Stomach (tissue), 9 donors: ENCODE data around the gene SLAMF9. TPM values are rescaled to one million over a fixed set of nuclear protein-coding genes. Genes with fewer than 3 reads are reported as not detected.

Experiments
- DNase-seq, 2 donors: peaks; one replicate each; pipeline versions ENCODE4 v3.0.0 to v3.0.0-alpha.2; 2013 to 2019
- H3K27ac ChIP-seq, 5 donors: fragments of 200-600 bp in 4 of 5; sonication (generic) in 4 of 5; one replicate each; pipeline ENCODE4 v1.5.1; 2013 to 2019; ENCODE audit warnings: mild to moderate bottlenecking in 1 of 5, moderate library complexity in 1 of 5
- H3K27me3 ChIP-seq, 3 donors: fragments of 200-600 bp; sonication (generic); one replicate each; pipeline ENCODE4 v1.5.1; 2017 to 2019; ENCODE audit warnings: mixed run types in 1 of 3
- H3K36me3 ChIP-seq, 4 donors: fragments of 200-600 bp; sonication (generic); 1 replicate in 3 of 4; 2 replicates in 1 of 4; pipeline ENCODE4 v1.5.1; 2016 to 2019
- H3K4me1 ChIP-seq, 4 donors: fragments of 200-600 bp; sonication (generic); one replicate each; pipeline ENCODE4 v1.5.1; 2016 to 2019
- H3K4me3 ChIP-seq, 4 donors: fragments of 200-600 bp; sonication (generic) in 3 of 4; one replicate each; pipeline ENCODE4 v1.5.1; 2016 to 2019; ENCODE audit warnings: mild to moderate bottlenecking in 1 of 4
- H3K9me3 ChIP-seq, 4 donors: fragments of 200-600 bp; sonication (generic); one replicate each; pipeline ENCODE4 v1.5.1; 2016 to 2019
- CTCF ChIP-seq, 7 experiments: fragments of 450-650 bp in 4 of 7; fragments of 200-600 bp in 3 of 7; sonication (generic) in 3 of 7; IDR thresholded peaks; one replicate each; pipeline ENCODE4 v1.5.1; 2016 to 2019; ENCODE audit warnings: antibody characterized with exemption in 7 of 7, control low read depth in 2 of 7, mild to moderate bottlenecking in 1 of 7
- EP300 ChIP-seq: sonication (generic); formaldehyde crosslinking; IDR thresholded peaks from one replicate; pipeline ENCODE4 v1.6.1; 2017; ENCODE audit warnings: antibody characterized with exemption
- POLR2A ChIP-seq, 4 donors: fragments of 450-650 bp; IDR thresholded peaks; one replicate each; pipeline ENCODE4 v1.6.1; 2016; ENCODE audit warnings: antibody characterized with exemption in 4 of 4, control low read depth in 2 of 4, mild to moderate bottlenecking in 1 of 4, moderate library complexity in 1 of 4
- POLR2AphosphoS5 ChIP-seq, 3 donors: sonication (generic); formaldehyde crosslinking; IDR thresholded peaks; one replicate each; pipeline ENCODE4 v1.6.1; 2016; ENCODE audit warnings: antibody characterized with exemption in 3 of 3
- WGBS, 5 donors: extraction: QIAGEN DNeasy Blood & Tissue Kit in 3 of 5; methylation state at CpG; one replicate each; pipeline versions ENCODE4 v1.1.5 to v1.1.7; 2013 to 2018; 5-methylcytosine and 5-hydroxymethylcytosine counted together
- intact Hi-C: fragments of 100-400 bp; cut with DNase I; formaldehyde crosslinking; loops from one replicate; pipeline ENCODE4 v1.15.1; 2023; ENCODE audit warnings: low total_unique reads
- polyA plus RNA-seq, 3 donors: library from polyadenylated mRNA; stranded (reverse); fragments of 200-250 nt; gene quantifications; one replicate each; pipeline ENCODE4 v1.2.3, GENCODE V29; 2013
- total RNA-seq, 5 donors: library from RNA; depleted of rRNA; stranded (reverse); fragments of >200 nt; gene quantifications; one replicate each; pipeline versions ENCODE4 v1.1.0 to v1.2.3, GENCODE V29; 2014 to 2016
- donor health status: healthy with polysubstance abuse.
- donor health status: Bipolar disorder and iron deficiency.
- donor health status: healthy.

SLAMF9 gene
- total and polyA plus RNA-seq, 8 donors = 0.87 TPM; not detected in 7

GRCh38 chr1:159920651-159921050, 33.4 kb downstream of the SLAMF9 start:
- H3K4me1 ChIP-seq = peaks cover 63 to 89% (median 80%) of the 10 kb centered on the region in 4 donors
- WGBS, 5 donors = 56 to 73% (median 60%) methylated on average over 1 of the region's 1 CpG

GRCh38 chr1:159920202-159920601, 33.8 kb downstream of the SLAMF9 start:
- Histone ChIP-seq H3K27me3 (no peaks in the 10 kb centered on the region), H3K4me3 (no peak overlapping the region), H3K9me3 (no peaks in the 10 kb centered on the region), H3K36me3 (peaks cover 29 to 53% (median 39%) of the 10 kb centered on the region in 4 donors), H3K27ac (peak overlapping the region in 4 of 5 donors; percentile 4 to 99 (median 86)), H3K4me1 (peaks cover 66 to 92% (median 83%) of the 10 kb centered on the region in 4 donors)
- intact Hi-C loops = no loop called here
- TF ChIP-seq POLR2A (IDR thresholded peaks at IDR 0.05) = no peak
- no peak for TF ChIP-seq CTCF (IDR thresholded peaks at IDR 0.05)
- no peak for TF ChIP-seq EP300
- TF ChIP-seq POLR2AphosphoS5 (IDR thresholded peaks at IDR 0.05) = no peak
- 80 to 89% (median 85%) methylated on average over 10 of the region's 10 CpGs for WGBS, 5 donors
- DNase-seq = no peak

More at GRCh38 chr1:159920651-159921050, 33.4 kb downstream of the SLAMF9 start:
- intact Hi-C loops = no loop called here
- H3K27ac ChIP-seq = peak overlapping the region in 4 of 5 donors; percentile 4 to 99 (median 97)
- peaks cover 29 to 53% (median 39%) of the 10 kb centered on the region in 4 donors for H3K36me3 ChIP-seq
- H3K4me3 ChIP-seq = no peak overlapping the region
- no peak for DNase-seq
- no peaks in the 10 kb centered on the region for H3K9me3 ChIP-seq
- TF ChIP-seq POLR2A (IDR thresholded peaks at IDR 0.05) = no peak
- TF ChIP-seq CTCF (IDR thresholded peaks at IDR 0.05) = no peak
- TF ChIP-seq POLR2AphosphoS5 (IDR thresholded peaks at IDR 0.05) = no peak
- no peaks in the 10 kb centered on the region for H3K27me3 ChIP-seq

GRCh38 chr1:159919236-159919865, 34.7 kb downstream of the SLAMF9 start:
- no peaks in the 10 kb centered on the region for H3K27me3 ChIP-seq
- no peak for TF ChIP-seq POLR2AphosphoS5 (IDR thresholded peaks at IDR 0.05)
- TF ChIP-seq POLR2A (IDR thresholded peaks at IDR 0.05) = no peak
- TF ChIP-seq EP300 = no peak
- no peak for TF ChIP-seq CTCF (IDR thresholded peaks at IDR 0.05)
- no peaks in the 10 kb centered on the region for H3K9me3 ChIP-seq
- peaks cover 69 to 91% (median 86%) of the 10 kb centered on the region in 4 donors for H3K4me1 ChIP-seq
- no peak for DNase-seq
- H3K4me3 ChIP-seq = no peak overlapping the region
- H3K36me3 ChIP-seq = peaks cover 29 to 53% (median 39%) of the 10 kb centered on the region in 4 donors
- WGBS, 5 donors = 86 to 94% (median 91%) methylated on average over 10 of the region's 10 CpGs
- peak overlapping the region; percentile 10 to 99 (median 75) for H3K27ac ChIP-seq
- intact Hi-C loops = no loop called here

- H3K27me3 ChIP-seq = no peaks in the 10 kb centered on the region
- peak overlapping the region; percentile 49 to 99 (median 77) for H3K27ac ChIP-seq
- DNase-seq = no peak
- no peak for TF ChIP-seq EP300
- TF ChIP-seq CTCF (IDR thresholded peaks at IDR 0.05) = no peak
- no peak for TF ChIP-seq POLR2A (IDR thresholded peaks at IDR 0.05)
- no peak for TF ChIP-seq POLR2AphosphoS5 (IDR thresholded peaks at IDR 0.05)
- peaks cover 71 to 96% (median 86%) of the 10 kb centered on the region in 4 donors for H3K4me1 ChIP-seq
- peaks cover 29 to 53% (median 39%) of the 10 kb centered on the region in 4 donors for H3K36me3 ChIP-seq
- WGBS, 5 donors = 76 to 82% (median 80%) methylated on average over 13 of the region's 13 CpGs
- intact Hi-C loops = no loop called here
- no peaks in the 10 kb centered on the region for H3K9me3 ChIP-seq
- no peak overlapping the region for H3K4me3 ChIP-seq
Measured at GRCh38 chr1:159918352-159919200, 35.5 kb downstream of the SLAMF9 start.
